Measurements from ENCODE around the gene PTPDC1.

The PTPDC1 gene

GRCh38 chr9:94057918-94058317, 26.3 kb upstream of the PTPDC1 start:
- no peak overlapping the region for H3K4me3 ChIP-seq (replicated peaks in 1 of 2; ENCODE audit: low read depth in 2 of 2, low read length in 2 of 2)
- TF ChIP-seq CTCF (IDR thresholded peaks at IDR 0.05; ENCODE audit: low read depth, low read length) = no peak
- DNase-seq (ENCODE audit: low read depth in 2 of 2) = no peak

DNA sequence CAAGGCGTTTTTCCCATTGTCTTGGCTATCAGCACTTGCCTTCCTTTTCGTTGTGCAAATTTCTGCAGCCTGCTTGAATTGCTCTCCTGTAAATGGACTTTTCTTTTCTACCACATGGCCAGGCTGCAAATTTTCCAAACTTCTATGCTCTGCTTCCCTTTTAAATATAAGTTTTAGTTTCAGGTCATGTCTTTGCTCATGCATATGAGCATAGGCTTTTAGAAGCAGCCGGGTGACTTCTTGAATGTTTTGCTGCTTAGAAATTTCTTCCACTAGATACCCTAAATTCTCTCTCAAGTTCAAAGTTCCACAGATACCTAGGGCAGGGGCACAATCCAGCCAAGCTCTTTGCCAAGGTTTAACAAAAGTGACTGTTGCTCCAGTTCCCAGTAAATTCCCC, 22.4 kb upstream of the PTPDC1 start:
- H3K4me3 ChIP-seq (replicated peaks in 1 of 2; ENCODE audit: low read depth in 2 of 2, low read length in 2 of 2) = no peak overlapping the region
- no peak for DNase-seq (ENCODE audit: low read depth in 2 of 2)
- TF ChIP-seq CTCF (IDR thresholded peaks at IDR 0.05; ENCODE audit: low read depth, low read length) = no peak

- H3K4me3 ChIP-seq (replicated peaks in 1 of 2; ENCODE audit: low read depth in 2 of 2, low read length in 2 of 2) = no peak overlapping the region
- DNase-seq (ENCODE audit: low read depth in 2 of 2) = peak; percentile 95 to 96
- peak; percentile 83 for TF ChIP-seq CTCF (IDR thresholded peaks at IDR 0.05; ENCODE audit: low read depth, low read length)
Observed at GRCh38 chr9:94065535-94065961, 18.7 kb upstream of the PTPDC1 start.

GRCh38 chr9:94068257-94068656, 16.0 kb upstream of the PTPDC1 start:
- DNase-seq (ENCODE audit: low read depth in 2 of 2) = peak in 1 of 2 donors; percentile 6
- TF ChIP-seq CTCF (IDR thresholded peaks at IDR 0.05; ENCODE audit: low read depth, low read length) = no peak
- H3K4me3 ChIP-seq (replicated peaks in 1 of 2; ENCODE audit: low read depth in 2 of 2, low read length in 2 of 2) = no peak overlapping the region

GRCh38 chr9:94076557-94076956, 7.7 kb upstream of the PTPDC1 start:
- DNase-seq (ENCODE audit: low read depth in 2 of 2) = no peak
- H3K4me3 ChIP-seq (replicated peaks in 1 of 2; ENCODE audit: low read depth in 2 of 2, low read length in 2 of 2) = no peak overlapping the region
- no peak for TF ChIP-seq CTCF (IDR thresholded peaks at IDR 0.05; ENCODE audit: low read depth, low read length)

DNA sequence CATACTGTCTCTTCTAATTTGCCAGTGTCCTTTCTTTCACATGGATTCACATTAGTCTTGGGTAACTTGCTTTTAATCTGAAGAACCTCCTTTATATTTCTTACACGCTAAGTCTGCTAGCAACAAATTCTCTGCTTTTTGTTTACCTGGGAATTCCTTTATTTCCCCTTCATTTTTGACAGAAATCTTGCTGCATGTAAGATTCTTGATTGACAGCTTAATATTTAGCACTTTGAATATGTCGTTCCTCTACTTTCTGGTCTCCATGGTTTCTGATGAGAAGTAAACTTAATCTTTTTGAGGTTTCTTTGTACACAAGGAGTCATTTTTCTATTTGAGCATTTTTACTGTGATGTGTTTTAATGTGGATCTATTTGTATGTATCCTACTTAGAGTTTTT, 6.2 kb upstream of the PTPDC1 start:
- DNase-seq (ENCODE audit: low read depth in 2 of 2) = no peak
- no peak overlapping the region for H3K4me3 ChIP-seq (replicated peaks in 1 of 2; ENCODE audit: low read depth in 2 of 2, low read length in 2 of 2)
- TF ChIP-seq CTCF (IDR thresholded peaks at IDR 0.05; ENCODE audit: low read depth, low read length) = no peak

- no peak overlapping the region for H3K4me3 ChIP-seq (replicated peaks in 1 of 2; ENCODE audit: low read depth in 2 of 2, low read length in 2 of 2)
- no peak for TF ChIP-seq CTCF (IDR thresholded peaks at IDR 0.05; ENCODE audit: low read depth, low read length)
- no peak for DNase-seq (ENCODE audit: low read depth in 2 of 2)
Observed at GRCh38 chr9:94079236-94079635, 5.0 kb upstream of the PTPDC1 start.
